PC-9 (cell line): ENCODE data around the gene TBC1D22A. TPM values are rescaled to one million over a fixed set of nuclear protein-coding genes. Genes with fewer than 3 reads are reported as not detected.

Experiments used
- BruUV-seq: library from RNA; stranded (reverse); fragments of 400-500 nt; replicated peaks from 2 replicates; lab custom pipeline; 2021; lab: Mats Ljungman, UMichigan
- CTCF ChIA-PET: fragments of 300-600 bp; sonication (Branson Sonifier 250); formaldehyde crosslinking; loops from one replicate; lab custom pipeline; 2022; ENCODE audit warnings: antibody characterized with exemption; lab: Charles Lee
- POLR2A ChIA-PET: fragments of 300-600 bp; sonication (Branson Sonifier 250); formaldehyde crosslinking; loops from one replicate; lab custom pipeline; 2022; ENCODE audit warnings: antibody characterized with exemption; ENCODE audit not compliant: unreplicated experiment; lab: Charles Lee
- DNase-seq, 2 experiments: peaks; one replicate each; pipeline versions ENCODE4 v3.0.0 to v3.0.0-alpha.2; 2015 to 2022; ENCODE audit warnings: mixed read lengths in 1 of 2
- H2AFZ ChIP-seq: fragments of 200-600 bp; sonication (generic); 2 replicates; pipeline ENCODE4 v1.8.1; 2017; ENCODE audit warnings: antibody characterized with exemption
- H3F3A ChIP-seq: fragments of 200-600 bp; sonication (generic); 2 replicates; pipeline ENCODE4 v1.8.1; 2017; ENCODE audit warnings: antibody characterized with exemption, mild to moderate bottlenecking, low read depth; ENCODE audit not compliant: insufficient read depth
- H3K27ac ChIP-seq: fragments of 200-600 bp; sonication (generic); 2 replicates; pipeline ENCODE4 v1.6.1; 2016; ENCODE audit warnings: mixed run types
- H3K27me3 ChIP-seq: fragments of 200-600 bp; sonication (generic); 2 replicates; pipeline ENCODE4 v1.6.1; 2016; ENCODE audit warnings: low read depth, mixed run types; ENCODE audit not compliant: insufficient read depth
- H3K36me3 ChIP-seq: fragments of 200-600 bp; sonication (generic); 2 replicates; pipeline ENCODE4 v1.6.1; 2016; ENCODE audit warnings: low read depth, mixed run types
- H3K4me1 ChIP-seq: fragments of 200-600 bp; sonication (generic); replicated peaks from 2 replicates; pipeline ENCODE4 v1.6.1; 2016; ENCODE audit warnings: mixed run types; ENCODE audit not compliant: insufficient read depth
- H3K4me2 ChIP-seq: fragments of 200-600 bp; sonication (generic); 2 replicates; pipeline ENCODE4 v1.6.1; 2017; ENCODE audit warnings: mixed run types
- H3K4me3 ChIP-seq: fragments of 200-600 bp; sonication (generic); 2 replicates; pipeline ENCODE4 v1.6.1; 2016; ENCODE audit warnings: mixed run types
- H3K79me2 ChIP-seq: fragments of 200-600 bp; sonication (generic); 2 replicates; pipeline ENCODE4 v1.6.1; 2017; ENCODE audit warnings: low read depth, mixed run types
- H3K9me2 ChIP-seq: fragments of 200-600 bp; sonication (generic); 2 replicates; pipeline ENCODE4 v1.8.1; 2017; ENCODE audit warnings: mild to moderate bottlenecking; ENCODE audit not compliant: insufficient read depth
- H3K9me3 ChIP-seq: fragments of 200-600 bp; sonication (generic); 2 replicates; pipeline ENCODE4 v1.8.1; 2016; ENCODE audit warnings: low read depth; ENCODE audit not compliant: insufficient read depth
- H4K20me1 ChIP-seq: fragments of 200-600 bp; sonication (generic); 2 replicates; pipeline ENCODE4 v1.8.1; 2017; ENCODE audit not compliant: insufficient read depth
- CTCF ChIP-seq: fragments of 200-600 bp; sonication (generic); conservative IDR thresholded peaks from 2 replicates; pipeline ENCODE4 v1.6.1; 2017; ENCODE audit warnings: mixed run types, antibody characterized with exemption, mild to moderate bottlenecking, moderate library complexity
- EZH2 ChIP-seq: fragments of 200-600 bp; sonication (generic); IDR thresholded peaks from 2 replicates; pipeline ENCODE4 v1.8.0; 2017; ENCODE audit warnings: antibody characterized with exemption, low read depth
- intact Hi-C: fragments of 100-400 bp; cut with micrococcal nuclease; formaldehyde crosslinking; loops from one replicate; pipeline ENCODE4 v1.10.0; 2022; ENCODE audit not compliant: unreplicated experiment
- total RNA-seq: library from RNA; stranded (reverse); gene quantifications from 2 replicates; pipeline ENCODE4 v1.2.3, GENCODE V29; 2021

The TBC1D22A gene
- total RNA-seq, 1 experiment from 2014 or later = 40.3 TPM

GRCh38 chr22:46741974-46742519 lies 20.4 kb upstream of the TBC1D22A start:
- ChIA-PET CTCF (interaction anchor here (0.6 to 0.8 kb wide), 2 partner anchors 9 to 17 kb away, joined by 4 to 5 read pairs; no protein-coding TSS in a partner anchor), POLR2A (no interaction called here)
- Histone ChIP-seq H3K4me1 (peaks cover 54% of the 10 kb centered on the region), H3K4me3 (peak overlapping the region; percentile 3; the same call in 1 of the 2 replicates), H3K79me2 (peaks cover 4% of the 10 kb centered on the region; the same call in 1 of the 2 replicates), H3F3A (peaks cover 42% of the 10 kb centered on the region), H2AFZ (no peak overlapping the region), H3K4me2 (peak overlapping the region; percentile 67), H3K27ac (peak overlapping the region; percentile 81), H3K9me3 (no peaks in the 10 kb centered on the region), H4K20me1 (no peaks in the 10 kb centered on the region), H3K36me3 (no peaks in the 10 kb centered on the region), H3K27me3 (no peaks in the 10 kb centered on the region), H3K9me2 (no peaks in the 10 kb centered on the region)
- no TSS peak for BruUV-seq
- TF ChIP-seq CTCF (no peak), EZH2 (no peak)
- DNase-seq = no peak
- intact Hi-C loops = no loop called here

- Histone ChIP-seq H3K9me3 (no peaks in the 10 kb centered on the region), H3K27me3 (no peaks in the 10 kb centered on the region), H4K20me1 (no peaks in the 10 kb centered on the region), H3K27ac (peak overlapping the region; percentile 81), H3K4me2 (peak overlapping the region; percentile 67), H3K36me3 (no peaks in the 10 kb centered on the region), H3F3A (peaks cover 42% of the 10 kb centered on the region), H3K79me2 (no peaks in the 10 kb centered on the region), H3K9me2 (no peaks in the 10 kb centered on the region), H3K4me1 (peaks cover 53% of the 10 kb centered on the region), H3K4me3 (peak overlapping the region; percentile 3; the same call in 1 of the 2 replicates), H2AFZ (no peak overlapping the region)
- TF ChIP-seq EZH2 = no peak
- TF ChIP-seq CTCF = no peak
- BruUV-seq = no TSS peak
- CTCF ChIA-PET = interaction anchor here (0.6 to 0.8 kb wide), 3 partner anchors 8 to 61 kb away, joined by 4 to 6 read pairs (median 4); no protein-coding TSS in a partner anchor
- DNase-seq = peak; percentile 75 to 99
- intact Hi-C loops = no loop called here
- POLR2A ChIA-PET = no interaction called here
These were observed 19.8 kb upstream of the TBC1D22A start for GRCh38 chr22:46742576-46743221.

- CTCF ChIA-PET = no interaction called here
- POLR2A ChIA-PET = interaction anchor here (0.5 kb wide), 1 partner anchor 1721 kb away, joined by 7 read pairs; no protein-coding TSS in a partner anchor
- no peaks in the 10 kb centered on the region for H3K27me3 ChIP-seq
- H4K20me1 ChIP-seq = no peaks in the 10 kb centered on the region
- H2AFZ ChIP-seq = no peak overlapping the region
- peaks cover 54% of the 10 kb centered on the region for H3F3A ChIP-seq
- DNase-seq = no peak
- H3K9me3 ChIP-seq = no peaks in the 10 kb centered on the region
- H3K36me3 ChIP-seq = no peaks in the 10 kb centered on the region
- H3K9me2 ChIP-seq = no peaks in the 10 kb centered on the region
- no peak overlapping the region for H3K4me2 ChIP-seq
- peaks cover 60% of the 10 kb centered on the region for H3K4me1 ChIP-seq
- no peaks in the 10 kb centered on the region for H3K79me2 ChIP-seq
- no peak overlapping the region for H3K27ac ChIP-seq
- H3K4me3 ChIP-seq = no peak overlapping the region
- TF ChIP-seq EZH2 = no peak
- TF ChIP-seq CTCF = no peak
- BruUV-seq = no TSS peak
- intact Hi-C loops = no loop called here
These were observed 17.9 kb upstream of the TBC1D22A start for GRCh38 chr22:46744581-46744980.
